Duodenal mucosa (tissue), 2 donors: ENCODE data around the gene GLCCI1.

ENCODE experiments used
- H3K27ac ChIP-seq: one replicate; pipeline ENCODE4 v1.7.0; 2013; ENCODE audit warnings: low read depth, low read length
- H3K27me3 ChIP-seq, 2 donors: one replicate each; pipeline ENCODE4 v1.7.0; 2013; ENCODE audit warnings: low read length in 2 of 2, control low read depth in 1 of 2; ENCODE audit not compliant: insufficient read depth in 2 of 2, control insufficient read depth in 1 of 2
- H3K36me3 ChIP-seq, 2 donors: one replicate each; pipeline ENCODE4 v1.7.0; 2013; ENCODE audit warnings: low read length in 2 of 2, control low read depth in 1 of 2; ENCODE audit not compliant: insufficient read depth in 2 of 2, control insufficient read depth in 1 of 2
- H3K4me1 ChIP-seq, 2 donors: one replicate each; pipeline ENCODE4 v1.7.0; 2013; ENCODE audit warnings: low read length in 2 of 2, control low read depth in 1 of 2; ENCODE audit not compliant: insufficient read depth in 2 of 2, control insufficient read depth in 1 of 2
- H3K4me3 ChIP-seq, 2 donors: one replicate each; pipeline ENCODE4 v1.7.0; 2013; ENCODE audit warnings: low read length in 2 of 2, low read depth in 1 of 2
- H3K9ac ChIP-seq, 2 donors: one replicate each; pipeline ENCODE4 v1.7.0; 2013; ENCODE audit warnings: low read length in 2 of 2, low read depth in 1 of 2
- H3K9me3 ChIP-seq, 2 donors: one replicate each; pipeline ENCODE4 v1.7.0; 2013; ENCODE audit warnings: low read length in 2 of 2, control low read depth in 1 of 2; ENCODE audit not compliant: control insufficient read depth in 1 of 2

The GLCCI1 gene

GRCh38 chr7:7959979-7960670 is 8.5 kb upstream of the GLCCI1 start:
- Histone ChIP-seq H3K36me3 (no peaks in the 10 kb centered on the region), H3K27ac (no peak overlapping the region), H3K4me3 (no peak overlapping the region), H3K9me3 (no peaks in the 10 kb centered on the region), H3K27me3 (no peaks in the 10 kb centered on the region), H3K9ac (no peak overlapping the region), H3K4me1 (peaks cover 0 to 4% of the 10 kb centered on the region in 2 donors)

DNA sequence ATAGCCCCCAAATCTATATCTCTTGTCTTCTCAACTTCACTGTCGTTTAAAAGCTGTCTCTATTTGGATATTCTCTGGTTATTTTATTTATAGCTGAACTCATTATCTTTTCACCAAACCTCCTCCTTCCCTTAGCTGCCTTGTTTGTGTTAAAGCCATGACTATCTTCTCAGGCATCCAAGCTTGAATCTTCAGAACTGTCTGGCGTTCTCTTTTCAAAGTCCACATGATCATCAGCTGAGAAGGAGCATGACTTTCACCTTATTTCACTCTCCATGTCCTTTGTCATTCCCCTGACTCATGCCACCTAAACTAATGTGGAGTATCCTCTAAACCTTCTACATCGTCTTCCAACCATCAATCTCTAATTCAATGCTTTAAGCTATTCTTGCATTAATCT is 5.7 kb upstream of the GLCCI1 start:
- no peak overlapping the region for H3K9ac ChIP-seq
- H3K27me3 ChIP-seq, result no peaks in the 10 kb centered on the region
- H3K9me3 ChIP-seq, result no peaks in the 10 kb centered on the region
- H3K27ac ChIP-seq, result no peak overlapping the region
- peaks cover 0 to 4% of the 10 kb centered on the region in 2 donors for H3K4me1 ChIP-seq
- no peak overlapping the region for H3K4me3 ChIP-seq
- no peaks in the 10 kb centered on the region for H3K36me3 ChIP-seq

DNA sequence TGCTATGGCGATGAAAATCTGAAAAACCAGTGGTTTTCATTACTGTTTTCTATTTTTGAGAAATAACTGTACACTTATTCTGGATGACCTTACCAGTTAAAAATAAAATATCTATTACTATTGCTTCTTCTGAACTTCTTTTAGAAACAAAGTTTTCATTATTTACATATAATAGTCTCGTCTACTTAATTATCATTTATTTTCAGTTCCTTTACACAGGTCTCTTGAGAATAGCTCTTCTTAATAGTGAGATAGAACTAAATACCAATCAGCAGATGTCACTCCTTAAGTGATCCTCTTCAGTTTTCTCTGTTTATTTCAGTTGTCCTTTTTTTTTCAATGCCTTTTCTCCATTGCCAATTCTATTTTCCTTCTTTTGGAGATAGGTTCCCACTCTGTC is 4.3 kb upstream of the GLCCI1 start:
- Histone ChIP-seq H3K4me3 (no peak overlapping the region), H3K9ac (no peak overlapping the region), H3K4me1 (peaks cover 0 to 4% of the 10 kb centered on the region in 2 donors), H3K27me3 (no peaks in the 10 kb centered on the region), H3K9me3 (no peaks in the 10 kb centered on the region), H3K36me3 (no peaks in the 10 kb centered on the region), H3K27ac (no peak overlapping the region)

GRCh38 chr7:7964691-7965090 is 3.9 kb upstream of the GLCCI1 start:
- no peaks in the 10 kb centered on the region for H3K36me3 ChIP-seq
- no peak overlapping the region for H3K4me3 ChIP-seq
- no peak overlapping the region for H3K27ac ChIP-seq
- no peaks in the 10 kb centered on the region for H3K27me3 ChIP-seq
- H3K9ac ChIP-seq, result no peak overlapping the region
- peaks cover 0 to 4% of the 10 kb centered on the region in 2 donors for H3K4me1 ChIP-seq
- H3K9me3 ChIP-seq, result no peaks in the 10 kb centered on the region

- Histone ChIP-seq H3K9me3 (no peaks in the 10 kb centered on the region), H3K9ac (no peak overlapping the region), H3K27me3 (no peaks in the 10 kb centered on the region), H3K4me1 (peaks cover 0 to 4% of the 10 kb centered on the region in 2 donors), H3K36me3 (no peaks in the 10 kb centered on the region), H3K27ac (no peak overlapping the region), H3K4me3 (no peak overlapping the region)
Measured at GRCh38 chr7:7965301-7965700, 3.3 kb upstream of the GLCCI1 start.

DNA sequence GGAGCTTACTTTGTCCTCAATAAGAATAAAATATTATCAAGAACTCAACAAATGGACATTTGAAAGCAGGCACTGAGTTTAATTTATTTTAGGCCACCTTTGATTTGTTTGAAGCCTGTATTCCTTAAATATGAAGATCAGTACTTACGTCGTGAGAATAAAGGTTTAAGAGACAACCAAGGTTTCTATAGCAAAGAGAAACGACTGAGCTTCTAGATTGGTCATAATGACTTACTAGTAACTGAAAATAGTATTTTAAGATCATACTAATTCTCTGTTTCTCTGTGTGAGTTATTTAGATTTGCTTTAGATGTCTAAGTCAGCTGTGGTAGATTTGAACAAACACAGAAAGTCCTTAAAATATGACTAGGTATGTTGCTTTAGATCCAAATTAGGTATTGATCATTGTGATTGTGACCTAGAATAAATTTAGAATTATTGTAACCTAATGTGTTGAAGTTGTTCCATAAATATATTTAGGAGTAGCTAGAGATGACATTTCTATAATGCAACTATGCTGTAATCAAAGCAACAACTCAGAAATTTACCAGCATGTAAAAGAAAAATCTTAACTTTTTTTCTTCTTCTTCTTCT is 2.4 kb upstream of the GLCCI1 start:
- no peaks in the 10 kb centered on the region for H3K36me3 ChIP-seq
- peaks cover 0 to 12% of the 10 kb centered on the region in 2 donors for H3K4me1 ChIP-seq
- no peaks in the 10 kb centered on the region for H3K9me3 ChIP-seq
- no peak overlapping the region for H3K4me3 ChIP-seq
- H3K27me3 ChIP-seq, result no peaks in the 10 kb centered on the region
- no peak overlapping the region for H3K27ac ChIP-seq
- no peak overlapping the region for H3K9ac ChIP-seq

DNA sequence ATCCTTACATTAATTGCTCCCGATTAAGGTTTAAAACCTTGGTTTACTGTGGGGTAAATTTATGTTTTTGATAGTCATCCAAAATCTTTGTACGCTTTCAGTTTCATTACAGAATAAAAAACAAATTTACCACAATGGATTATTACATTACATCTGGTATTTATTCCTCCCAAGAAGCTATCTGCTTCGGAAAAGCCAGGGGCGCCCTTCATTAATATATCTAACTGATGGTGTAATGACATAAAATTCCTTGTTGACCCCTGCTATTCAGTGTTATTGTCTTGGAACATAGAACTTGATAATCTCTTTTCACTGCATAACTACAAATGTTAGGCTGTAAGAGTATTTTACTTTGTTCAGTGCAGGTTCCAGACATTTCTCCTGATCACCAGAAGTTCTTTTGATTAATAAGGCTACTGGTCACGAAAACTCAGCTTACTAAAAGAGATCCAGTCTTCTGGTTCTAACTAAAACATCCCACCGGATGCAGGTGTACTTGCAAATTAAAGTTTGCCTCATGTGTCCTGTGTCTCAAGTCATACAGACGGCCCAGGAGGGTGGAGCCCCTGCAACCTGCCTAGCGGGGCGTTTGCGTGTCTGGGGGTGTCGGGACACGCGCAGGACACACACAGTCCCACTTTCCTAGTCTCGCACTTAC is 581 bp upstream of the GLCCI1 start:
- H3K27me3 ChIP-seq, result no peaks in the 10 kb centered on the region
- H3K9me3 ChIP-seq, result no peaks in the 10 kb centered on the region
- H3K27ac ChIP-seq, result no peak overlapping the region
- H3K36me3 ChIP-seq, result no peaks in the 10 kb centered on the region
- H3K4me1 ChIP-seq, result peaks cover 0 to 16% of the 10 kb centered on the region in 2 donors
- H3K9ac ChIP-seq, result peak overlapping the region; percentile 55 to 69
- peak overlapping the region; percentile 72 to 92 for H3K4me3 ChIP-seq

DNA sequence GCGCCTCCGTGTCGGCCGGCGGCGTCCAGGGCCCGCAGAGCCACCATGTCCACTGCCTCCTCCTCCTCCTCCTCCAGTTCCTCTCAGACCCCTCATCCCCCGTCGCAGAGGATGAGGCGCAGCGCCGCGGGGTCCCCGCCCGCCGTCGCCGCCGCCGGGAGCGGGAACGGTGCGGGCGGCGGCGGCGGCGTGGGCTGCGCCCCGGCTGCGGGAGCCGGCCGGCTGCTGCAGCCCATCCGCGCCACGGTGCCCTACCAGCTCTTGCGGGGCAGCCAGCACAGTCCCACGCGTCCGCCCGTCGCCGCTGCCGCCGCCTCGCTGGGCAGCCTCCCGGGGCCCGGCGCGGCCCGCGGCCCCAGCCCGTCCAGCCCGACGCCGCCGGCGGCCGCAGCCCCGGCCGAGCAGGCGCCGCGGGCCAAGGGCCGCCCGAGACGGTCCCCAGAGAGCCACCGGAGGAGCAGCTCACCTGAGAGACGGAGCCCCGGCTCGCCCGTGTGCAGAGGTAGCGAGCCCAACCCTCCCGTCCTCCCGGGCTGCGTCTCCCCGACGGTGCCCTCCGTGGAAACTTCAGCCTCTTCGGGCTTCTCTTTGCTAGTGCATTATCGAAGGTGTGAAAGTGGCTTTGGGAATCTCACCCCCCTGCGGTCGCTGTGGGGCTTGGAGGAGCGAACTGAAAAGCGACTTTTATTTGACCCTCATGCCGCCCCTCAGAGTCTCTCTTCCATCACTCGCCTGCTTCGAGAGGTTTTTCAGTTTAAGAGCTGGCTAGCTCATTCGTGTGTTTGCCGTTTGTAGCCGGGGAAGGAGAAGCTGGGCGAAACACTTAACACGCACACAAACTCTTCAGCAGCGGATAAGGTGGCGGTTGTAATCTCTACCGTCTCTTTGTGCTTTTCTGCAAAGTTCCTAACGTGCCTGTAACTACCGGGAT is 975 bp downstream of the GLCCI1 start:
- Histone ChIP-seq H3K4me3 (peak overlapping the region; percentile 92 to 94), H3K27ac (peak overlapping the region; percentile 91), H3K36me3 (no peaks in the 10 kb centered on the region), H3K9ac (peak overlapping the region; percentile 68 to 79), H3K27me3 (no peaks in the 10 kb centered on the region), H3K4me1 (peaks cover 0 to 14% of the 10 kb centered on the region in 2 donors), H3K9me3 (no peaks in the 10 kb centered on the region)

DNA sequence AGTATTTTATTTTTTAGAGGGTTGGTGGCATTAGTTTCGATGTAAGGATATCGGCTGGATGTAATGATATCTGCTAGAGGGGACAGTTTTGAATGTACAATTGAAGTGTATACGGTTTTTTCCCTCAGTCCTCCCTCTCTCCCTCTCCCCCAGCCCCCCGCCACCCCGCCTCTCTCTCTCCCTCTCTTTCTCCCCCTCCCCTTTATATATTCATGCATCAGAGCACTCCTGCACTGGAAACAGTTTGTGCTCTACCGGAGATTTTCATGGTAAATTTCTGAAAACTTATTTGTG is 1.6 kb downstream of the GLCCI1 start:
- Histone ChIP-seq H3K27ac (peak overlapping the region; percentile 71), H3K36me3 (no peaks in the 10 kb centered on the region), H3K27me3 (no peaks in the 10 kb centered on the region), H3K9me3 (no peaks in the 10 kb centered on the region), H3K4me3 (peak overlapping the region; percentile 92 to 94), H3K9ac (peak overlapping the region; percentile 68 to 79), H3K4me1 (peaks cover 0 to 14% of the 10 kb centered on the region in 2 donors)
